Activated CD4-positive, alpha-beta T cell treated with anti-CD3 and anti-CD28 coated beads, Interleukin-2, amount 10 ng/mL, durations not matched to agents 7 days and 5 days (primary cell): ENCODE data around the gene MPP4. TPM values are rescaled to one million over a fixed set of nuclear protein-coding genes. Genes with fewer than 3 reads are reported as not detected.

Source experiments
- CTCF ChIA-PET: fragments of 350-600 bp; sonication (Branson Sonifier 250); formaldehyde crosslinking; loops from one replicate; lab custom pipeline; 2021; ENCODE audit warnings: antibody characterized with exemption; lab: Charles Lee
- POLR2A ChIA-PET: fragments of 350-600 bp; sonication (Branson Sonifier 250); formaldehyde crosslinking; loops from one replicate; lab custom pipeline; 2021; ENCODE audit warnings: antibody characterized with exemption; lab: Charles Lee
- DNase-seq: peaks from one replicate; pipeline ENCODE4 v3.0.0-alpha.2; 2020
- H3K27ac Mint-ChIP-seq: one replicate; pipeline ENCODE4 v1.8.0; 2021; ENCODE audit warnings: mild to moderate bottlenecking, moderate library complexity, mixed read lengths
- H3K27me3 Mint-ChIP-seq: one replicate; pipeline ENCODE4 v1.8.0; 2021; ENCODE audit warnings: mixed read lengths
- H3K36me3 Mint-ChIP-seq: one replicate; pipeline ENCODE4 v1.8.0; 2021; ENCODE audit warnings: low read depth, mixed read lengths
- H3K4me1 Mint-ChIP-seq: one replicate; pipeline ENCODE4 v1.8.0; 2021; ENCODE audit warnings: mixed read lengths
- H3K4me3 Mint-ChIP-seq: one replicate; pipeline ENCODE4 v1.8.0; 2021; ENCODE audit warnings: mild to moderate bottlenecking, moderate library complexity, mixed read lengths
- H3K9me3 Mint-ChIP-seq: one replicate; pipeline ENCODE4 v1.8.0; 2021; ENCODE audit warnings: mixed read lengths
- total RNA-seq, 2 experiments: library from RNA; stranded (reverse); gene quantifications; one replicate each; pipeline ENCODE4 v1.2.3, GENCODE V29; 2021

The MPP4 gene
- total RNA-seq, 2 experiments from 2014 or later, result not detected

DNA sequence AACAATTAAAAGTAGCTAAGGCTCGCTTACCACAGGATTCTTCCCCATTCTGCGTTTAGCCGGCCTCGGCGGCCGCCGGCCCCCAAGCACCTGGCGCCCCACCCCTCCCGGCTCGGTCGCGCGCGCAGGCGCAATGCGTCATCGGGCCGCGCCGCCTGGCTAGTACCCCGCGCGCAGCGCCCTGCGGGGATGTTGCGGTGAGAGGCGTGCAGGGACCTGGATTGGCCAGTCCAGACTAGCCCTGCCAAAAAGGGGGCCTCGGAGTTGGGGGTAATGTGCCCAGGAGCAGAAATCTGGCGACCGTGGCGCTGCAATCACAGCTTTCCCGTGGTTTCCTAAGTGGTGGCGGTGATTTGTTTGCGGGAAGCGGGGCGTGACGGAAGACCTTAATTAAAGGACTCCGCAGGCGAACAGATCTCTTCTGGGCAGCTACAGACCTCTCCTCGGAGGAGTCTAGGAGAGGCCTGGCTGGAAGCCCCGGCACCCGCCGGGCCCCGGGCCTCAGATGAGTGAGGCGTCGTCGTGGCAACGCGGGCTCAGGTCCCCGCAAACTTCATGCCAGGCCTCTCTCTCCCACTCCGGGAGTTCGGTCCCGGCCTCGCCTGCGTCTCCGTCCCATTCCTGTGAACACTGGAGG is 55.7 kb downstream of the MPP4 start:
- peak overlapping the region; percentile 94 for H3K27ac Mint-ChIP-seq
- H3K4me3 Mint-ChIP-seq, result peak overlapping the region; percentile 82
- CTCF ChIA-PET, result interaction anchor here (0.8 to 1.6 kb wide), 2 partner anchors 11 to 257 kb away, joined by 3 read pairs; no protein-coding TSS in a partner anchor
- H3K9me3 Mint-ChIP-seq, result no peaks in the 10 kb centered on the region
- peak; percentile 86 for DNase-seq
- POLR2A ChIA-PET, result interaction anchor here (0.6 kb wide), 1 partner anchor 384 kb away, joined by 3 read pairs; no protein-coding TSS in a partner anchor
- H3K36me3 Mint-ChIP-seq, result peaks cover 7% of the 10 kb centered on the region
- peaks cover 2% of the 10 kb centered on the region for H3K27me3 Mint-ChIP-seq
- H3K4me1 Mint-ChIP-seq, result peaks cover 24% of the 10 kb centered on the region

DNA sequence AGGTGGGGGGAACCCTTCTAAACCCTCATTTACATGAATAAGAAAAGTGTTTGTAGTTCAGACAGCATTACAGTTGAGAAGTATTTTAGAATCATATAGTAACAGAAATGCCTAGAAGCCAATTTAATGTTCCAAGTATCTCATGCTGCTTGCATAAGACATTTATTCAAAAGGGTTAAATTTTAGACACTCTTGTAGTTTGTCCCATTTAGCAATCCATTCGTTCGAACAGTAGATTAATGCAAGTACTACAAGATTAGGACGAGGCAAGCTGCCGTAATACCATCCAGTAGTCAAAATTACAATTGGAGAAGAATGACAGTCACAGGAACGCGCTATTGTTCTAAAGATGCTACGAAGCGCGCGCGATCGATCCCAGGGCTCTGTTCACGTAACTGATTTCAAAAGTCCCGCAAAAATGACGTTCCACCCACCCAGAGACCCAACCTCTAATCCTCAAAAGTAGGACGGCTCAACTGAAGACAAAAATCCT is 56.3 kb downstream of the MPP4 start:
- H3K36me3 Mint-ChIP-seq, result peaks cover 7% of the 10 kb centered on the region
- peaks cover 24% of the 10 kb centered on the region for H3K4me1 Mint-ChIP-seq
- no peaks in the 10 kb centered on the region for H3K9me3 Mint-ChIP-seq
- ChIA-PET CTCF (interaction anchor here (0.8 to 1.6 kb wide), 2 partner anchors 11 to 256 kb away, joined by 3 read pairs; no protein-coding TSS in a partner anchor), POLR2A (no interaction called here)
- peak overlapping the region; percentile 94 for H3K27ac Mint-ChIP-seq
- H3K4me3 Mint-ChIP-seq, result peak overlapping the region; percentile 82
- H3K27me3 Mint-ChIP-seq, result peaks cover 2% of the 10 kb centered on the region
- DNase-seq, result no peak

DNA sequence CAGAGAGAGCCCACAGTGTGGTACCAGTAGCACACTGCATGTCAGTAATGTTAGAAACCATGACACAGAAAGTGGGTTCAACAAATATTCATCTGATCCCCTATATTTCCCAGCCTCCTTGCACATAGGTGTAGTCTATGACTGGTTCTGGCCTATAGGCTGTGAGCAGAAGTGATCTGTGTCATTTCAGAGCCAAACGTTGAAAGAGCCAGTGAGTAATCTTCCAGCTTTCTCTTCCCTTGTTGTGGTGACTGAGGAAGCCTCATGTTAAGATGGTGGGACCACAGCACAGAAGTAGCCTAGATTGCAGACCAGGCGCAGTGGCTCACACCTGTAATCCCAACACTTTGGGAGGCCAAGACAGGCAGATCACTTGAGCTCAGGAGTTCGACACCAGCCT is 59.2 kb downstream of the MPP4 start:
- H3K36me3 Mint-ChIP-seq, result peaks cover 16% of the 10 kb centered on the region
- ChIA-PET POLR2A (no interaction called here), CTCF (no interaction called here)
- no peak for DNase-seq
- H3K27me3 Mint-ChIP-seq, result peaks cover under 1% of the 10 kb centered on the region
- H3K27ac Mint-ChIP-seq, result no peak overlapping the region
- H3K9me3 Mint-ChIP-seq, result no peaks in the 10 kb centered on the region
- H3K4me1 Mint-ChIP-seq, result peaks cover 21% of the 10 kb centered on the region
- H3K4me3 Mint-ChIP-seq, result no peak overlapping the region

DNA sequence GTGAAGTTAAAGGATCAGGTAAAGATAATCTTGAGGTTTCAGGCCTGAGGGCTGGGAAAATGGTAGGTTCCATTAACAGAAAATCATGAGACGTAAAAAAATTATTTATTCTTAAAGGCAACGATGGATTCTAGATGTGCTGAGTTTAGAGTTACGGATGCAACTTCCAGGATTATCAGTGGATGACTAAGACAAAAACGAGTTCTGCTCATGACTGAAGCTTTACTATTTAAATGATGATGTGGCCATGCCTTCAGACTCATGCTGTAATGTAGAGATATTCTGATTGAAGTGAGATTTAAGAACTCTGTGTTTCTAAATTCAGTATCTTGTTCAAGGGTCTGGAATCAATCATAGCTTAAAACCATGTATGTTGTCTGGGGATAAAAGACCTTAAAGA is 60.1 kb downstream of the MPP4 start:
- no peaks in the 10 kb centered on the region for H3K27me3 Mint-ChIP-seq
- H3K4me3 Mint-ChIP-seq, result no peak overlapping the region
- H3K9me3 Mint-ChIP-seq, result no peaks in the 10 kb centered on the region
- CTCF ChIA-PET, result interaction anchor here (0.7 kb wide), 1 partner anchor 201 kb away, joined by 3 read pairs; no protein-coding TSS in a partner anchor
- peaks cover 19% of the 10 kb centered on the region for H3K36me3 Mint-ChIP-seq
- no peak overlapping the region for H3K27ac Mint-ChIP-seq
- POLR2A ChIA-PET, result no interaction called here
- H3K4me1 Mint-ChIP-seq, result peaks cover 13% of the 10 kb centered on the region
- no peak for DNase-seq

DNA sequence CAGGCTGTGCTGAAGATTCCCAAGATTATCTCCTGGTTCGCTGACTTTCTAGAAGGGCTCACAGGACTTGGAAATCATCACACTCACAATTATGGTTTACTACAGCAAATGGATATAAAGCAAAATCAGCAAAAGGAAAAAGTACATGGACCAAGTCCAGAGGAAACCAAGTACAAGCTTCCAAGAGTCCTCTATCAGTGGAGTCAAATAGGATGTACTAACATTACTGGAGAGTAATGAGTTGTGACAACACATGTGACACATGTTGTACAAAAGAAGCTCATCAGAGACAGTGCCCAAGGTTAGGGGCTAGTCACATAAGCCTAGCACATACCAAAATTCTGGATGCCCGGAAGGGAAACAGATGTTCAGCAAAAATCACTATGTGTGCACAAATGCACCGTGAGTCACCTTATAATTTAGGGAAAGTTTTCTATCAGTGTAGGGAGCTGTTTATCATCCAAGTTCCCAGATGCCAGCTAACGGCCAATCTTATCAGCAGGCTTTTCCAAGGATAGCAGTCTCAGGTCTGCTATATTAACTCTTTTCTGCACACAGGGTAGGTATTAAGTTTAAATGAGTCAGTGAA is 64.7 kb downstream of the MPP4 start:
- H3K4me3 Mint-ChIP-seq, result no peak overlapping the region
- peaks cover 26% of the 10 kb centered on the region for H3K36me3 Mint-ChIP-seq
- no peak overlapping the region for H3K27ac Mint-ChIP-seq
- no peak for DNase-seq
- ChIA-PET POLR2A (interaction anchor here (0.6 kb wide), 1 partner anchor 154 kb away, joined by 3 read pairs; no protein-coding TSS in a partner anchor), CTCF (interaction anchor here (0.6 to 1.0 kb wide), 2 partner anchors 21 to 24 kb away, joined by 3 to 4 read pairs; no protein-coding TSS in a partner anchor)
- no peaks in the 10 kb centered on the region for H3K27me3 Mint-ChIP-seq
- no peaks in the 10 kb centered on the region for H3K4me1 Mint-ChIP-seq
- H3K9me3 Mint-ChIP-seq, result peaks cover 2% of the 10 kb centered on the region

DNA sequence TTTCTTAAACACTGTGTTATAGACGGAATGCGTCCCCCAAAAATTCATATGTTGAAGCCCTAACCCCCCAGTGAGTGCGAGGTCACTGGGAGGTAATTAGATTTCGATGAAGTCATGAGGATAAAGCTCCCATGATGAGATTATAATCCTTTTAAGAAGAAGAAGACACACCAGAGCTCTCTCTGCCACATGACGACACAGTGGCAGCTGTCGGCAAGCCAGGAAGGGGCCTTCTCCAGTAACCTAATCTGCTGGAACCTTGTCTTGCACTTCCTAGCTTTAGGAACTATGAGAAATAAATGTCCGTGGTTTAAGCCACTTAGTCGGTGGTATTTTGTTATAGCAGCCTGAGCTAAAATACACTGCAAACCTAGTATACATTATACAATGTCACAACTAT is 67.4 kb downstream of the MPP4 start:
- peaks cover 20% of the 10 kb centered on the region for H3K36me3 Mint-ChIP-seq
- H3K9me3 Mint-ChIP-seq, result peaks cover 2% of the 10 kb centered on the region
- CTCF ChIA-PET, result no interaction called here
- H3K4me3 Mint-ChIP-seq, result no peak overlapping the region
- POLR2A ChIA-PET, result no interaction called here
- no peaks in the 10 kb centered on the region for H3K27me3 Mint-ChIP-seq
- no peak for DNase-seq
- H3K27ac Mint-ChIP-seq, result no peak overlapping the region
- H3K4me1 Mint-ChIP-seq, result no peaks in the 10 kb centered on the region

DNA sequence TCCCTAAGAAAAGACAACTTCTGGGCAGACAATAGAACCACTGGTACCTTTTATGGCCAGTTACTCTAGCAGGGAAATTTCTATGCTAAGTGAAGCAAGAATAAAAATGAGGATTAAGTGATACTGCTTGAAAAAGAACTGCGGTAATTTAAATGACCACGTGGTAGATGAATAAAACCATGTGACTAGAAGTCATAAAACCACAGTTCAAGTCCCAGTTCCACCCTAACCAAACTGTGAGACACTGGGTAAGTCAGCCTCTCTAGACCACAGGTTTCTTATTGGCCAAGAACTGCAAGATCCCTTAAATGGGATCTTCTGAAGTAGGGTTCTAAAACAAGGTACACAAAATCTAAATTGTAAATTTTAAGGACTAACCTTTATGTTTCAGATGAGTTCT is 67.9 kb downstream of the MPP4 start:
- Mint-ChIP-seq H3K4me1 (no peaks in the 10 kb centered on the region), H3K4me3 (no peak overlapping the region), H3K27me3 (no peaks in the 10 kb centered on the region), H3K36me3 (peaks cover 20% of the 10 kb centered on the region), H3K9me3 (peaks cover 2% of the 10 kb centered on the region), H3K27ac (no peak overlapping the region)
- POLR2A ChIA-PET, result no interaction called here
- no peak for DNase-seq
- CTCF ChIA-PET, result no interaction called here

DNA sequence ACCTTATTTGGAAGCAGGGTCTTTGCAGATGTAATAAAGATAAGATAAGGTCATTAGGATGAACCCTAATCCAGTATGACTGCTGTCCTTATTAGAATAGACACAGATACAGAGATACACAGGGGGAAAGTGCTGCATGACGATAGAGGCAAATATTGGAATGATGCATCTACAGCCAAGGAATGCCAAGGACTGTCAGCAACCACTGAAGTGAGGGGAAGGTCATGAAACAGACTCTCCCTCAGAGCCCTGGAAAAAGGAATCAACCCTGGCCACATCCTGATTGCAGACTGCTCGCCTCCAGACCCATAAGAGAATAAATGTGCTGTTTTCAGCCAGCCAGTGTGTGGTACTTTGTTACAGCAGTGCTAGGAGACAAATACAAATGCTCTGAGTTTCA is 69.9 kb downstream of the MPP4 start:
- Mint-ChIP-seq H3K27me3 (no peaks in the 10 kb centered on the region), H3K4me1 (no peaks in the 10 kb centered on the region), H3K36me3 (peaks cover 13% of the 10 kb centered on the region), H3K4me3 (no peak overlapping the region), H3K27ac (no peak overlapping the region), H3K9me3 (peaks cover 2% of the 10 kb centered on the region)
- CTCF ChIA-PET, result interaction anchor here (0.6 kb wide), 1 partner anchor 23 kb away, joined by 3 read pairs; no protein-coding TSS in a partner anchor
- no peak for DNase-seq
- POLR2A ChIA-PET, result no interaction called here

DNA sequence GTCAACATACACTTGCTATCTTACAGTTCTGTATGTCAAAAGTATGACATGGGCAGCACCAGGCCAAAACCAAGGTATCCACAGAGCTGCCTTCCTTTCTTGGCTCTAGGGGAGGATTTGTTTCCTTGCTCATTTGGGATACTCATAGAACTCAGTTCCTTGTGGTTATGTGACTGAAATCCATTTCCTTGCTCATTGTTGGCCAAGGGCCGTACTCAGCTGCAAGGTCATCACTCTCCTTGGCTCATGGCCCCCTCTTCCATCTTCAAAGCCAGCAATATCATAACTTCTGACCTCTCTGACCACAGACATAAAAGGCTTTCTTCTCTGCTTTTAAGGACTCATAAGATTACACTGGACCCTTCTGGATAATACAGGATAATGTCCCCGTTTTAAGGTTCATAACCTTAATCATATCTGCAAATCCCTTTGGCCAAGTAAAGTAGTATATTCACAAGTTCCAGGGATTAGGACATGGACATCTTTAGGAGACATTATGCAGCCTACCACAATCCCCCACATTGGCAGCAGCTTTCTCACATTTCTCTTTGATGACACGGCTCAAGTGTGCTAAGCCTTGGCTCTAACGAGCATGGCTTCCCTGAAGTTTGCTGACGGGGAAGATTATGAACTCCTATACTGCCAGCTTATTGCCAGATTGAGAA is 76.0 kb downstream of the MPP4 start:
- CTCF ChIA-PET, result no interaction called here
- POLR2A ChIA-PET, result no interaction called here
- H3K4me3 Mint-ChIP-seq, result no peak overlapping the region
- DNase-seq, result no peak
- no peak overlapping the region for H3K27ac Mint-ChIP-seq
- peaks cover 2% of the 10 kb centered on the region for H3K36me3 Mint-ChIP-seq
- H3K9me3 Mint-ChIP-seq, result no peaks in the 10 kb centered on the region
- H3K27me3 Mint-ChIP-seq, result peaks cover 1% of the 10 kb centered on the region
- H3K4me1 Mint-ChIP-seq, result no peaks in the 10 kb centered on the region

DNA sequence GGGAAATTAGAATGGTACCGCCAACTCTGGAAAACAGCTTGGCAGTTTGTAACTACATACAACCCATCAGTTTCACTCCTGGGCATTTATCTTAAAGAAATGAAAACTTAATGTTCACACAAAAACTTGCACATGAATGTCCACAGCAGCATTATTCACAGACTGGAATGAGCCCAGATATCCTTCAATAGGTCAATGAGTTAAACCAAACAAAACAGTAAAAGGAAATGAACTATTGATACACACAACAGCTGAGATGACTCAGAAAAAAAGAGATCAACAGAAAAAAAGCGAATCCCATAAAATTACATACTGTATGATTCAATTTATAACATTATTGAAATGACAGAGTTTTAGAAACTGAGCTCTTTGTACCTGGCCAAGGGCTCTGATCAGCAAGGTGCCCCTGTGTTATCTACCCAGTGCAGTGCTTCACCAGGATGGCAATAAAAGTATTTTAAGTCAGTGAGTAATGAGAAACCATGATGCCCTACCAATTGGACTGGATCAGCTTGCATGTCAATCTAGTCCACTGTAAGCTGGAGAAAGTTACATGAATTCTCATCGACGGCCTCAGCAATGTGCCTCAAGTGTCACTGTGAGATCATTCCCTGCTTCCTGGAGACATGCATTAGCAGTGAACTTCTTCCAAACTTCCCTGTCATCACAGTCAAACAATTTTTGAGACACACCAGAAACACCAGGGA is 77.0 kb downstream of the MPP4 start:
- peaks cover 4% of the 10 kb centered on the region for H3K27me3 Mint-ChIP-seq
- POLR2A ChIA-PET, result no interaction called here
- no peak overlapping the region for H3K4me3 Mint-ChIP-seq
- no peaks in the 10 kb centered on the region for H3K4me1 Mint-ChIP-seq
- H3K9me3 Mint-ChIP-seq, result no peaks in the 10 kb centered on the region
- H3K27ac Mint-ChIP-seq, result no peak overlapping the region
- H3K36me3 Mint-ChIP-seq, result peaks cover under 1% of the 10 kb centered on the region
- CTCF ChIA-PET, result interaction anchor here (0.6 kb wide), 1 partner anchor 477 kb away, joined by 3 read pairs; no protein-coding TSS in a partner anchor
- no peak for DNase-seq

DNA sequence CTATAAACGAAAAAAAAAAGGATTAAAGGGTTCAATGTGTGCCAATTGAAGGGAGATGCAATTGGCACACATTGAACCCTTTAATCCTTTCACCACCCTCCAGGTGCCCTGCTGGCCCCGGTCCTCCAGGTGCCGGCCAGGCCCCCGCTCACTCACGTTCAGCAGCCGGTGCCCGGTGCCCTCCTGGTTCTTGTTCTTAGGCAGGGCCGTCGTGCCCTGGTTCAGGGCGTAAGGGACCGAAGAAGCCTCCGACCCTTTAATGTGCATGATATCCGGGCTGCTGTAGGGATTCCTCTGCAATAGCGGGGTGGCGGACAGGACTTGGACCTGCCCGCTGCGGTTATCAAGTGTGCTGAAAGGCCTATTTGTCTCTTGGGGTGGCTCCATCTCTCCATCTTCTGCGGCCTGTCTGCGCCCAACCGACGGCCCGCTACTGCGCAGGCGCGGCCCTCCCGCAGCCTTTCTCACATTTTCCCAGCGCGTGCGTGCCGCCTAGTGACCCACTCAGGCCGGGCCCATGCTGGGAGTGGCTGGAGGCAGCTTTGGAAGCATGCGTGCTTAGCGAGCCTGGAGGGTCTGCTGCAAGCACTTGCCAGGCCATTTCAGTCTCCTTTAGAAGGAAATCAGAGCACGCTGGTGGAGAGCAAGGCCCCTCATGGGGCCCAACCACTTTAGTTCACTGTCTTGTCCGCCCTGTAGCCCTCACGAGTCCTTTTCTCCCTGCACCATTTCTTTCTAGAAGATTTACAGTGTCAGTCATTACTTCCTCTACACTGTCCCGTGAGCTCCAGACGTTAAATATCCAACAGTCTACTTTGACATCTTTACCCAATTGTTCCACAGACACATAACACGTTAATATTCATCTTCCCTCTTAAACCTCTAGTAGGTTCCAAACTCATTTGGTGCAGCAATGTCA is 79.4 kb downstream of the MPP4 start:
- ChIA-PET POLR2A (no interaction called here), CTCF (no interaction called here)
- DNase-seq, result no peak
- H3K27me3 Mint-ChIP-seq, result peaks cover 15% of the 10 kb centered on the region
- H3K27ac Mint-ChIP-seq, result no peak overlapping the region
- no peaks in the 10 kb centered on the region for H3K9me3 Mint-ChIP-seq
- H3K4me1 Mint-ChIP-seq, result no peaks in the 10 kb centered on the region
- no peaks in the 10 kb centered on the region for H3K36me3 Mint-ChIP-seq
- H3K4me3 Mint-ChIP-seq, result no peak overlapping the region

DNA sequence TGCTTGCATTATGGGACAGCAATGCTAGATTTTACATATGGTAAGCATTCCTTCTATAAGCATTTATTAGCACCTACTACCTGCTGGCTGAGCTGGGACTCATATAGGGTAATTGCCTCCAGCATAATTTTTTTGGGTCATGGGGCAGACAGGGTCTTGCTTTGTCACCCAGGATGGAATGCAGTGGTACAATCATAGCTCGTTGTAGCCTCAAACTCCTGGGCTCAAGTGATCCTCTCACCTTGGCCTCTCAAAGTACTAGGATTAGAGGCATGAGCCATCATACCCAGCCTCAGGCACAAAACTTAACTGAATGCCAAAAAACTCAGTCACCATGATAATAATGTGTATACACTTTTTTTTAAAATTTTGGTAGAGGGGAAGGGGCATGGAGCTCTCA is 90.4 kb downstream of the MPP4 start:
- Mint-ChIP-seq H3K36me3 (no peaks in the 10 kb centered on the region), H3K4me3 (no peak overlapping the region), H3K27ac (no peak overlapping the region), H3K4me1 (no peaks in the 10 kb centered on the region), H3K27me3 (peaks cover 30% of the 10 kb centered on the region), H3K9me3 (peaks cover 4% of the 10 kb centered on the region)
- POLR2A ChIA-PET, result no interaction called here
- CTCF ChIA-PET, result no interaction called here
- DNase-seq, result no peak
